Measurements from ENCODE around the gene LRRC15. TPM values are rescaled to one million over a fixed set of nuclear protein-coding genes. Genes with fewer than 3 reads are reported as not detected.

LRRC15 gene
- total and polyA plus RNA-seq, 7 donors: 0.01 to 0.09 (median 0.04) TPM; not detected in 4

- Histone ChIP-seq H3K4me1 (no peaks in the 10 kb centered on the region), H3K9me3 (no peaks in the 10 kb centered on the region), H3K27ac (no peak overlapping the region), H3K4me3 (no peak overlapping the region), H3K36me3 (ENCODE audit: insufficient read depth in 1 of 2, low read depth in 1 of 2) (no peaks in the 10 kb centered on the region), H3K27me3 (ENCODE audit: insufficient read depth in 3 of 3, low read length in 2 of 3) (peaks cover 0 to 17% (median 3%) of the 10 kb centered on the region in 3 donors)
- no peak for ATAC-seq
- intact Hi-C loops (cut with DNase I): no loop called here
- 58 to 64% (median 61%) methylated on average over 20 of the region's 20 CpGs for WGBS, 3 donors
- DNase-seq: no peak
- TF ChIP-seq CTCF (IDR thresholded peaks at IDR 0.05): no peak
Measured at GRCh38 chr3:194382196-194382891, 12.8 kb upstream of the LRRC15 start.

- WGBS, 3 donors: 31 to 41% (median 36%) methylated on average over 17 of the region's 17 CpGs
- no peak for DNase-seq
- Histone ChIP-seq H3K4me3 (no peak overlapping the region), H3K36me3 (ENCODE audit: insufficient read depth in 1 of 2, low read depth in 1 of 2) (no peaks in the 10 kb centered on the region), H3K4me1 (no peaks in the 10 kb centered on the region), H3K9me3 (no peaks in the 10 kb centered on the region), H3K27ac (no peak overlapping the region), H3K27me3 (ENCODE audit: insufficient read depth in 3 of 3, low read length in 2 of 3) (peaks cover 0 to 20% (median 3%) of the 10 kb centered on the region in 3 donors)
- no peak for TF ChIP-seq CTCF (IDR thresholded peaks at IDR 0.05)
- no peak for ATAC-seq
- intact Hi-C loops (cut with DNase I): no loop called here
Measured at GRCh38 chr3:194381460-194381875, 11.9 kb upstream of the LRRC15 start.

- H3K4me1 ChIP-seq: no peaks in the 10 kb centered on the region
- H3K36me3 ChIP-seq (ENCODE audit: insufficient read depth in 1 of 2, low read depth in 1 of 2): no peaks in the 10 kb centered on the region
- 76 to 81% (median 79%) methylated on average over 7 of the region's 7 CpGs for WGBS, 3 donors
- H3K9me3 ChIP-seq: no peaks in the 10 kb centered on the region
- H3K4me3 ChIP-seq: no peak overlapping the region
- TF ChIP-seq CTCF (IDR thresholded peaks at IDR 0.05): no peak
- DNase-seq (no peak), ATAC-seq (no peak)
- H3K27ac ChIP-seq: no peak overlapping the region
- intact Hi-C loops (cut with DNase I): no loop called here
- peaks cover 0 to 20% (median 5%) of the 10 kb centered on the region in 3 donors for H3K27me3 ChIP-seq (ENCODE audit: insufficient read depth in 3 of 3, low read length in 2 of 3)
Measured at GRCh38 chr3:194380326-194380725, 10.8 kb upstream of the LRRC15 start.

GRCh38 chr3:194379651-194380050, 10.1 kb upstream of the LRRC15 start:
- intact Hi-C loops (cut with DNase I): no loop called here
- no peaks in the 10 kb centered on the region for H3K9me3 ChIP-seq
- no peaks in the 10 kb centered on the region for H3K36me3 ChIP-seq (ENCODE audit: insufficient read depth in 1 of 2, low read depth in 1 of 2)
- DNase-seq: no peak
- H3K4me1 ChIP-seq: no peaks in the 10 kb centered on the region
- H3K4me3 ChIP-seq: no peak overlapping the region
- peaks cover 0 to 20% (median 5%) of the 10 kb centered on the region in 3 donors for H3K27me3 ChIP-seq (ENCODE audit: insufficient read depth in 3 of 3, low read length in 2 of 3)
- ATAC-seq: no peak
- H3K27ac ChIP-seq: no peak overlapping the region
- no peak for TF ChIP-seq CTCF (IDR thresholded peaks at IDR 0.05)
- WGBS, 3 donors: 65 to 70% (median 68%) methylated on average over 9 of the region's 9 CpGs

- WGBS, 3 donors: 92 to 95% (median 94%) methylated on average over 6 of the region's 6 CpGs
Measured at GRCh38 chr3:194379231-194379630, 9.7 kb upstream of the LRRC15 start.

More at GRCh38 chr3:194379231-194379630, 9.7 kb upstream of the LRRC15 start:
- intact Hi-C loops (cut with DNase I): no loop called here
- Histone ChIP-seq H3K27ac (no peak overlapping the region), H3K27me3 (ENCODE audit: insufficient read depth in 3 of 3, low read length in 2 of 3) (peaks cover 0 to 20% (median 5%) of the 10 kb centered on the region in 3 donors), H3K4me1 (no peaks in the 10 kb centered on the region), H3K36me3 (ENCODE audit: insufficient read depth in 1 of 2, low read depth in 1 of 2) (no peaks in the 10 kb centered on the region), H3K9me3 (no peaks in the 10 kb centered on the region), H3K4me3 (no peak overlapping the region)
- TF ChIP-seq CTCF (IDR thresholded peaks at IDR 0.05): no peak
- ATAC-seq: no peak
- DNase-seq: no peak
